GM19324 (cell line): ENCODE data around the gene TMEM170B.

ENCODE experiments used
- ATAC-seq: cut with Tn5 transposase; IDR thresholded peaks from one replicate; pipeline ENCODE4 v1.9.1; 2021; ENCODE audit warnings: mild to moderate bottlenecking, moderate library complexity; ENCODE audit not compliant: unreplicated experiment, low FRiP score

The TMEM170B gene, protein sequence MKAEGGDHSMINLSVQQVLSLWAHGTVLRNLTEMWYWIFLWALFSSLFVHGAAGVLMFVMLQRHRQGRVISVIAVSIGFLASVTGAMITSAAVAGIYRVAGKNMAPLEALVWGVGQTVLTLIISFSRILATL

GRCh38 chr6:11537229-11538051, at the start of gene TMEM170B:
Gene TMEM170B, plus strand, starts transcription at chr6:11537749. Its CDS starts 529 bp downstream, at chr6:11538278.
- peak; percentile 98 for ATAC-seq

DNA sequence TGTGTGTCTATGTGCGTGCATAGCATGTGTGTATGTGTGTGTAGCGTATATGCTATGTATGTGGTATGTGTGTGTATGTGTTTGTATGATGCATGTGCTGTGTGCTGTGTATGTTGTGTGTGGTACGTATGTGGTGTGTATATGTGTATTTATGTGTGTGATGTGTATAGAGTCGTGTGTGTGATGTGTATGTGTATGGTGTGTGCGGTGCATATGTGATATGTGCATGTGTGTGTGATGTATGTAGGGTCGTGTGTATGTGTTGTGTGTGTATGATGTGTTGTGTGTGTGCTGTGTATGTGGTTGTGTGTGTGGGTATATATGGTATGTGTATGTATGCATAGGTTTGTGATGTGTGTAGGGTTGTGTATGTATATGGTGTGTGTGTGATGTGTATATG, 46.6 kb upstream of the TMEM170B start:
- no peak for ATAC-seq

GRCh38 chr6:11491596-11492463, 45.7 kb upstream of the TMEM170B start:
- ATAC-seq = no peak

DNA sequence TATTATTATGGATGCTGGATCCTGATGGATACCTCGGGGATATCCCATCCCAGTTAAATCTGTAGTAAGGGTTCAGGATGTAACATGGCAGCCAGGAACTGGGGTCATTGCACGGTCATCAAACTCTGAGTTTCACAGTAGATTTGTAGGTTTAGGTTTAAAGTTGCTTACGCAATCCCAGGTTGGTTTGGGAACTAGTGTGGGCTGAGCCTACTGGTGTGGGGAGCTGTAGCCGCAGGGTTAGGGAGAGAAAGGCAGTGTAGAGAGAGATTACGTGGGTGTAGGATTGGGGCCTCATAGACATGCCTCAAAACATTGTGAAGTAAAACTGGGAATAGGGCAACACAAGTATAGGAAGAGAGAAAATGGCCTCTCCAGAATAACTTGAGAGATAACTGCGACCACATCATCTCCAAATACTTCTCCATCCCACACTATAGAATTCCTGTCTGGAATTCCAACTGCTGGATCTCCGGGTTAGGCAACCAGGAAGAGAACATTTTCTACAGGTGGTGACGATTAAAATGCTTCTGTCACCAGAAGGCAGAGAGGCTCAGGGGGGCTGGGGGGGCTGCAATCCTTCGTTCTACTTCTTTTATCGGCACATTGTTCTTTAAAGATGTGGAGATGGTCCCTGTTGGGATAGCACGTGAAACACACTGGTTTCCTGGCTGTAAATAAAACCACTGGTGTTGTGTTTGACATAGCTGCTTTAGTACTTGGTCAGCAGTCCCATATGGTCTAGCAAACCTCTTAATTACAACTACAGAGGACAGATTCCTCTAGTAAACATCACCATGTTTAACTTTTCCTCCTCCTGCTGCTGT, 44.9 kb upstream of the TMEM170B start:
- no peak for ATAC-seq

DNA sequence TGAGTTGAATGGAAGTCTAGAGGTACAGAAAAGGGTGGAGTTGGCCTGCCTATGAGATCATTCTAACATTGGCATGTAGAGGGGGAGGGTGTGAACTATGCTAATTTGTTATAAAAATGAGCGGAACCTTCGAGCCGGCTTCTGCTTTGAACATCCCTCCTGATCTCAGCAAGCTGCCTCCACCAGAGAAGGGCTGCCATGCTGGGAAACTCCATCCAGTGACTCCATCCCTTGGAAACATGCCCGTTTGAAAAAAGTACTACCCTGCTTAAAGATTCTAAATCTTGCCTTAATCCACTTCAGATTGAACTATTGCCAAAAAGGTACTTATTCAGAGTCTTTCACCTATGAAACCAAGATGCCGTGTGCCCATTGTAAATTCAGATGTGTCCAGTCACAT, 43.6 kb upstream of the TMEM170B start:
- ATAC-seq = no peak

- ATAC-seq = no peak
These were observed 42.6 kb upstream of the TMEM170B start for GRCh38 chr6:11494786-11495564.

DNA sequence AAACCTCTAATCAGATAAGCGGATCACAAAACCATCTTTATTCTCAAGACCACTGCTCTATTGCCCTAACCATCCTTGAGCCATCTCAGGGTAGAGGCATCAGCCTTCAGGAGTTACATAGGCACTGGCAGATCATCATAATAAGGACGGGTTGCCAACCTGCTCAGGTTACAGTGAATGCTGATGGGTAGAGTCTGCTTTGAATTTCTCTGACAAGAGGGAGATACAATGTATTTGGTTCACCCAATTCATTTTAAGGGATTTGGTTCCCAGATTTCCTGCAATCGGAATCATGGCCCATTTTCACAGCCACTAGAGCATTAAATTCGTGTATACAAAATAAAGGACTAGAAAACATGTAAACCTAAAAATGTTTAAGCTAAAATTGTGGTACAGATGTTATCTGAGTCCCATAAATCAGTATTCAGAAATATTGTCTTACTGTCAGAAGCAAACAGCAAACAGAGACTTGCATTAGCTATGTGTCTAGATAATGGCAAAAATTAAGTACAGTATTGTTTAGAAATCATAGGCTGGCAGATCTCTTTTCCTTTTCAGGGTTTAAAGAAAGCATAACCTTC, 41.9 kb upstream of the TMEM170B start:
- ATAC-seq = no peak

DNA sequence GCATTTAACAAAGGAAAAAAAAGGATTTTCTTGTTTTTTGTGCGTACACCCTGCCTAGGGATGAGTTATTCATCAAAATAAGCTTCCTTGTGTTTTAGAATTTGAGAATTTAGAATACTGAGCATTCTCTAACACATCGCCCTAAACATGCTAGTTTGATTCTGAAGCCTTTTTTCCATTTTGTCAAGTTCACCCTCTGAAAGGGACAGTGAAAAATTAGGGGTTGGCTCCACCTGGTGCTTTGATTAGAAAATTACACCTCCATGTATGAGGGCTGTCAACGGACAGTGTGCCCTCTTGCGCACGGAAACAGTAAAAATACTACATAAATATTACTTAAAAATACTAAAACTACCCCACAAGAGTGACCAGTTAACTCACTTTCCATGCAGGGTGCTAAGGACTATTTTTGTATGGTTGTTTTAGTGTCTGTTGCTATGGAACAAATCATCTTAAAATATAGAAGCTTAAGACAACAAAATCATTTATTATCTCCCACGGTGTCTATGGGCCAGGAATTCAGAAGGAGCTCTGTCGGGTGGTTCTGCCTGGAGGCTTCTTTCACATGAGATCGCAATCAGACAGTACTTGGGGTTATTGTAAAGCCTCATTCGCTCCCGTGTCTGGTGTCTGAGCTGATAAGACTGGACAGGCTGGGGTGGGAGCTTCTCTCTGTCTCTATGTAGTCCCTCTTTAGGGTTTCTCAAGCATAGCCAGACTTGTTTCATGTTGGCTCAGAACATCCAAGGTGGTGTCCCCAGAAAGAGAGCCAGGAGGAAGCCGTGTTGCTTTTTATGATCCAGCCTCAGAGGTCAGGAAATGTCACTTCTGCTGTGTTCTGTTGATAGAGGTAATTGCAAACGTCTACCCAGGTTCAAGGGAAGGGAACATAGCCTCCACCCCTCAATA, 41.1 kb upstream of the TMEM170B start:
- peak; percentile 43 for ATAC-seq

DNA sequence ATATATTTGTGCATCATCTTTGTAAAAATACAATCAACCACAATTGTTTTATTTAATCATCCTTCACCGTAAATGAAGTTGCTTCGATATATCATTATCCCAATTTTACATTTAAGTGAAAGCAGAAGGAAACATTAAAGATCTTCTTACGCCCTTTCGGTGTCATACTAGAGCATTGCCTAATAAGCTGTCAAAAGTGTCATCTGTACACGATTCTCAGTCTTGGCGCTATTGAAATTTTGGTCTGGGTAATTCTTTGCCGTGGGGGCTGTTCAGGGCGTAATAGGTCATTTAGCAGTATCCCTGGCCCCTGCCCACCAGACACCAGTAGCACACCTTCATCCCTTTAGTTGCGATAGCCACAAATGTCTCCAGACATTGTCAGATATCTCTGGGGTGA, 40.4 kb upstream of the TMEM170B start:
- no peak for ATAC-seq

- ATAC-seq = no peak
These were observed 39.7 kb upstream of the TMEM170B start for GRCh38 chr6:11497881-11498280.

DNA sequence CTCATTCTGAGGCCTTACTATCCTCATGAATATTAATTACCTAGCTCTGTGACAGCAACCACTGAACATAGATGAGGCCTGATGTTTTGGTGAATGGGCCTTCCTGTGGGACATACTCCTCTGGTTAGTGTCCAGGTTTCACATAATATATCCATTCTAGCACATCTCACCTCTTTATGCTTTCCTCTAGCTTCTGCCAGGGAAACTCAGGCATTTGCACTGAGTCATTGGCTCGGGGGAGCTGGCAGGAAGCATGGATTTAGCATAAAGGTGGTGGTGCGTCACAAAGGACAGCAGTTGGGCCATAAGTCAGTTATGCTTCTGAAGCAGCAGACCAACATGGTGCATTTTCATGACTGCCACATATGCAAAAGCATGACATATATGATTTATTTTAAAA, 37.5 kb upstream of the TMEM170B start:
- ATAC-seq = no peak

- no peak for ATAC-seq
These were observed 28.1 kb upstream of the TMEM170B start for GRCh38 chr6:11509471-11509870.

GRCh38 chr6:11514672-11515071, 22.9 kb upstream of the TMEM170B start:
- ATAC-seq = peak; percentile 67

DNA sequence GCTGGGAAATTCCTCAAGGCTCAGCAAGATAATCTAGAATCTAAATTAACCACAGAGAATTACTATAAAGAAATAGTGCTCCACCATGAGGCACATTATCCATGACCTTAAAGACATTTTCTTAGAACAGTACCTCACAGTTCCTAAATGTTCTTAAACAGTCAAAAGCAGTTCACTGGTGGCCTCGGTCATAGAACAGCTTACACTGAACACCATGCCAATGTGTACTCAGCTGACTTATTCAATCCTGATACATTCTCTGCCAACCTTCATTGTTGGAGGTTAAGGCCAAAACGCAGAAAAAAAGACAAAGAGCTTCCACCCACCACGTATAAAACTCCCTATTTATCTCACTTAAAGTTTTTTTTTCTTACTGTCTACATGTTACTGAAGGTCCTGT, 21.8 kb upstream of the TMEM170B start:
- no peak for ATAC-seq

DNA sequence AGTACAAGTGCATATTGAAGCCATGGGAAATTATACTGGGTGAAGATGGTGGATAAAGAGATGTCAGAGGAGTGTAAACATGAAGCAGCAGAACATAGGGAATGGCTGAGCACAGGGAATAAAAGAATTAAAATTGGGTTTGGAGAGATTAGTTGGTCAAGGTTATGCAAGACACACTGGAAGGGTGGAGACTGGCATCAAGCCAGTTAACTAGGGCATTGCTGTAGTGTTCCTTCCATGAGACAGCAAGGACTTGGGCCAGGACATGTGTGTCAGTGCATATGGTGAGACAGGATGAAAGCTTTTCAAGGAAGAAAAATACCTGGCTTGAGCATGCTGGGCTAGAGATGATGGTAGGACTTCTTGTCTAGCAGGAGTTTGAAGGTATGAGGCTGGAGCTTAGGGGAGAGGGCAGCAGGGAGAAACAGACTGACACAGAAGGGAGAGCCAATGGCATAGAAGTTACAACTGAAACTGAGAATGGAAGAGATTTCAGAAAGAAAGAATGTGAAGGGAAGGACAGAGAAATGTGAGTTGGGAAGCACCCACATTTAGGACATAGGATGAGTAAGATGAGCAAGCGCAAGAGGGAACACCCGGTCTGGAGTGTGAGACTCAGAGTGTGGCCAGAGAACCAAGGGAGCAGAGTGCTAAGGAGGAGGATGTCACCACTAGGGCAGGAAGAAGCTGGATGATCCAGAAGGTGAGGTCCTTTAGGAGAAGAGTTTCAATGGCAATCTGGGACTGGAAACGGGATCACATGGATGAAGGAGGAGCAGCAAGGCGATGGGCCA, 14.5 kb upstream of the TMEM170B start:
- ATAC-seq = no peak

DNA sequence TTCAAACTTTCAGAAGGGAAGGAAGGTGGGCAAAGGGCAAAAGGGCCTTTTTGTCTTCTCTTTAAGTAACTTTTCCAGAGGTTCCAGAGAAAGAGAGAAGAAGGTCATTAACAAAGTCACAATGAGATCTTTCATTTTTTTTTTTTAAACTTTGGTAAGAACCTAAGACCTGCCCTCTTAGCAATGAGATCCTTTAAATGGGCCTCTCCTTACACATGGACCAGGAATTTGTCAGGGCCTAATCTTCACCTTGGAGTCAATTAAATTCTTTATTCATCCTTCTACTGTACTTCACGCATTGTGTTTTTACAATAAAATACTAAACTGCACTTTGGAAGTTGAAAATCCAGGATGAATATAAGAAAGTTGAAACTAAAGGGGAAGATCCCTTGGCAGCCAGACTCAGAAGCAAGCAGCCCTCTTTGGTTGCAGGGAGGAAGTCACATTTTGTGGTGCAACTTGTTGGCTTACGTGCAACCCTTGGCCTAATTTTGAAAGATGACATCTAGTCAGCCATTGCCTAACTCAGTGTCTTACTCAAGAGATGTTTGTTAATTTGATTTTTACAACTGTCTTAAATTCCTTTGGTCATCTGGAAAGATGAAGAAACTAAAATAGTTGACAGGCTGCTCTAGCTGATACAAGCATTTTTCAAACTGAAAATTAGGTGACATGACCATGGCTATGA, 11.9 kb upstream of the TMEM170B start:
- no peak for ATAC-seq

- no peak for ATAC-seq
These were observed 11.4 kb upstream of the TMEM170B start for GRCh38 chr6:11526156-11526505.
